ENCODE results near the gene SLC35D2. TPM values are rescaled to one million over a fixed set of nuclear protein-coding genes. Genes with fewer than 3 reads are reported as not detected.

SLC35D2 gene
- total and polyA plus RNA-seq, 8 donors, result 24.1 to 33.4 (median 29.3) TPM

DNA sequence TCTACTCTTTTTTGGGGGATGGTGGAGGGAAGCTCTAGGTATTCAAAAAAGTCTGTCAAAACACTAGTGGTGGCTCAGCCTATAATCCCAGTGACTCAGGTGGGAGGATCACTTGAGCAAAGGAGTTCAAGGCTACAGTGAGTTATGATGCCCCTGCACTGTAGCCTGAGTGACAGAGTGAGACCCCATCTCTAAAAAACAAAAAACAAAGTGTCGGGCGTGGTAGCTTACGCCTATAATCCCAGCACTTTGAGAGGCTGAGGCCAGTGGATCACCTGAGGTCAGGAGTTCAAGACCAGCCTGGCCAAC lies 15.8 kb upstream of the SLC35D2 start:
- DNase-seq (no peak), ATAC-seq (no peak)
- Histone ChIP-seq H3K9me3 (peaks cover 0 to 9% of the 10 kb centered on the region in 2 donors), H3K4me1 (no peaks in the 10 kb centered on the region), H3K36me3 (no peaks in the 10 kb centered on the region), H3K27me3 (no peaks in the 10 kb centered on the region), H3K4me3 (no peak overlapping the region), H3K27ac (no peak overlapping the region)
- TF ChIP-seq, protein P1, sequence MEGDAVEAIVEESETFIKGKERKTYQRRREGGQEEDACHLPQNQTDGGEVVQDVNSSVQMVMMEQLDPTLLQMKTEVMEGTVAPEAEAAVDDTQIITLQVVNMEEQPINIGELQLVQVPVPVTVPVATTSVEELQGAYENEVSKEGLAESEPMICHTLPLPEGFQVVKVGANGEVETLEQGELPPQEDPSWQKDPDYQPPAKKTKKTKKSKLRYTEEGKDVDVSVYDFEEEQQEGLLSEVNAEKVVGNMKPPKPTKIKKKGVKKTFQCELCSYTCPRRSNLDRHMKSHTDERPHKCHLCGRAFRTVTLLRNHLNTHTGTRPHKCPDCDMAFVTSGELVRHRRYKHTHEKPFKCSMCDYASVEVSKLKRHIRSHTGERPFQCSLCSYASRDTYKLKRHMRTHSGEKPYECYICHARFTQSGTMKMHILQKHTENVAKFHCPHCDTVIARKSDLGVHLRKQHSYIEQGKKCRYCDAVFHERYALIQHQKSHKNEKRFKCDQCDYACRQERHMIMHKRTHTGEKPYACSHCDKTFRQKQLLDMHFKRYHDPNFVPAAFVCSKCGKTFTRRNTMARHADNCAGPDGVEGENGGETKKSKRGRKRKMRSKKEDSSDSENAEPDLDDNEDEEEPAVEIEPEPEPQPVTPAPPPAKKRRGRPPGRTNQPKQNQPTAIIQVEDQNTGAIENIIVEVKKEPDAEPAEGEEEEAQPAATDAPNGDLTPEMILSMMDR (IDR thresholded peaks at IDR 0.05), result no peak
- intact Hi-C loops (cut with DNase I), result no loop called here

DNA sequence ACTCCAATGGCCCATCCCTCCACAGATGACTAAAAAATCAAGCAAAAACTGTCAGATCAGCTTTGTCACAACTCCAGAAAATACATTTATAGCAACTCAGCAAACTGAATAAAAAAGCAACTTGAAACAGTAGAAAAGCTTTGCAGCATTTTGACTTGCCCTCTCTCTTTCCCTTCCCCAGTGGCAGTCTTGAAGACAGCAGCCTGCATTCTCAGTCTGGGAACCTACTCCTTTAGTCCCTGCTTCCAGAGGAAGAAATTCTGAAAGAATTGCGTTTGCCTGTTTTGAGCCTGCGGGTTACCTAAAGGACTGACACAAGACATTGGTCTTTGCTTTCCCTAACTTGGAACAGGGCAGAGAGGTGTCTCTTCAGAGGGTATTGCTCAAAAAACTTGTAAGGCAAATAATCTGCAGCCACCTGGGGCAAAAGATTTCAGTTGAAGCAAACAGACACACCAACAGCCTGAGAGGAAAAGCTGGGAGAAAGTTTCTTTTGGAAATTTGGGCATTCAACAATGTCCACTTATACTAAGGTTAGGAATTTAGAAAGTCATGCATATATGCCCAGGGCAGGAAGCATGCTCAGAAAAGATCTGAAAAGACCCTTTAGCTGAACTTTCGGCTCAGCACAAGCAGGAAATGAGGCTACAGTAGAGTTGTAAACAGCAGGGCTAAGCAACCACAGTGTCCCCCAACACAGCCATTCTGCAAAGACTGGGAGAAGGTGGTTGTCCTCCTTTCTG lies 15.2 kb upstream of the SLC35D2 start:
- intact Hi-C loops (cut with DNase I), result no loop called here
- no peak overlapping the region for H3K4me3 ChIP-seq
- H3K4me1 ChIP-seq, result no peaks in the 10 kb centered on the region
- DNase-seq (no peak), ATAC-seq (no peak)
- no peaks in the 10 kb centered on the region for H3K36me3 ChIP-seq
- H3K27me3 ChIP-seq, result no peaks in the 10 kb centered on the region
- peaks cover 0 to 9% of the 10 kb centered on the region in 2 donors for H3K9me3 ChIP-seq
- TF ChIP-seq, protein P1 (IDR thresholded peaks at IDR 0.05), result no peak
- no peak overlapping the region for H3K27ac ChIP-seq

GRCh38 chr9:96395964-96396363 lies 12.5 kb upstream of the SLC35D2 start:
- ATAC-seq (no peak), DNase-seq (no peak)
- no peaks in the 10 kb centered on the region for H3K36me3 ChIP-seq
- no peak overlapping the region for H3K27ac ChIP-seq
- H3K27me3 ChIP-seq, result no peaks in the 10 kb centered on the region
- peaks cover 0 to 9% of the 10 kb centered on the region in 2 donors for H3K9me3 ChIP-seq
- intact Hi-C loops (cut with DNase I), result no loop called here
- H3K4me1 ChIP-seq, result no peaks in the 10 kb centered on the region
- no peak overlapping the region for H3K4me3 ChIP-seq
- TF ChIP-seq, protein P1 (IDR thresholded peaks at IDR 0.05), result no peak

DNA sequence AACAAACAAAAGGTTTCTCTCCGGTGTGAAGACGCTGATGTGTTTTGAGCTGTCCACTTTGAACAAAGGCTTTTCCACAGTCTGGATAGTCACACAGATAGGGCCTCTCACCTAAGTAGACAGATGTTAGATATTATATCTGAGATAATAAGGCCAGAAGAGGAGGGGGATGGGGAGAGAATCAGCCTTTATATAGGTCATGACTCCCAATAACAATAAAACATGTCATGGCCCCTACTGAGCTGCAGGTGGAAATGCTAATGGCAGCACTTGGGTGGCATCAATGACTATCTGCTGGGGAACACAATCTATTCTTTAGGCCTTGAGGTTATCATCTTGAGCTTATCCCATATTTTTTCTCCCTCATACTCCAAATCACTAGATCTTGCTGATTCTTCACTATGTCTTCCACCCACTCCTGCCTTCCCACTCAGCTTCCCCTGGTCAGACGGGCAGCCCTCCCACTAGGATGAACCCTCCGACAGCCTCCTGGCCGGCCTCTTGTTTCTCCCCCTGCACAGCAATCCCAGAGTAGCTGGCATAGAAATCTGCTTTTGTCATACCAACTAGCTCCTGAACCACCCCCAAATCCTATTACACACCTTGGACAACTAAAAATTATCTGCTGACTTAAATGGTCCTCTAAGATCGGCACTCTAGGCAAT lies 11.5 kb upstream of the SLC35D2 start:
- DNase-seq, result no peak
- H3K9me3 ChIP-seq, result no peaks in the 10 kb centered on the region
- intact Hi-C loops (cut with DNase I), result no loop called here
- H3K36me3 ChIP-seq, result no peaks in the 10 kb centered on the region
- no peak overlapping the region for H3K4me3 ChIP-seq
- H3K27me3 ChIP-seq, result no peaks in the 10 kb centered on the region
- H3K27ac ChIP-seq, result no peak overlapping the region
- no peak for ATAC-seq
- TF ChIP-seq, protein P1 (IDR thresholded peaks at IDR 0.05), result no peak
- H3K4me1 ChIP-seq, result no peaks in the 10 kb centered on the region

DNA sequence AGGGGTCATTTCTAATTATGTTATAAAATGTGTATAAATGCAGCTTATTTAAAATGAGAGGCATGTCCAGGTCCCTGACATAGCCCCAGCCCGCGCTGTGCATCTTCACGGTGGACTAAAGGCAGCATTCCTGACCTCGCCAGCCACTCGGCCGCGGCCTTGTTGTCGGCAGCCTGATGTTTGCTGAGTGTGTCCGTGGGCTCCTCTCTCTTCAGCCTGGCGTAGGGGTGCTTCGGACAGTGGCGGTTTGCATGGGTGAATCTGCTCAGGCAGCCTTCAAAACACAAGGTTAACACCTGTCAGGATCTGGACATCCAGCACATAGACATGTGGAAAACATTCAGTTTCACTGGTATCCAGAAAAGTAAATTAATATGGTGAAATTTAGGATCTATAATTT lies 8.8 kb upstream of the SLC35D2 start:
- no peak for DNase-seq
- Histone ChIP-seq H3K27me3 (no peaks in the 10 kb centered on the region), H3K27ac (no peak overlapping the region), H3K4me3 (no peak overlapping the region), H3K4me1 (no peaks in the 10 kb centered on the region), H3K9me3 (no peaks in the 10 kb centered on the region), H3K36me3 (no peaks in the 10 kb centered on the region)
- intact Hi-C loops (cut with DNase I), result no loop called here
- ATAC-seq, result no peak
- TF ChIP-seq, protein P1 (IDR thresholded peaks at IDR 0.05), result no peak

Measured in left lung (tissue), 10 donors.